Measurements from ENCODE around the gene PON2. TPM values are rescaled to one million over a fixed set of nuclear protein-coding genes. Genes with fewer than 3 reads are reported as not detected.

PON2 gene
- total and polyA plus RNA-seq, 2 of the 13 experiments (the other 11 are each of a cell fraction or from before 2014, with no cell fraction given): 202 to 217 TPM

- TF ChIP-seq ZSCAN29 (CRISPR knock-in tag; conservative IDR thresholded peaks at IDR 0.05): no peak
- TF ChIP-seq CSRNP1 (CRISPR knock-in tag; IDR thresholded peaks at IDR 0.05): no peak
- TF ChIP-seq ARNT2 (CRISPR knock-in tag; IDR thresholded peaks at IDR 0.05; ENCODE audit: low read depth): no peak
- no peak for TF ChIP-seq TFDP2 (CRISPR knock-in tag; IDR thresholded peaks at IDR 0.05)
- no peak for TF ChIP-seq ZNF207 (IDR thresholded peaks at IDR 0.05; ENCODE audit: borderline replicate concordance)
- TF ChIP-seq PTBP1 (IDR thresholded peaks at IDR 0.05; ENCODE audit: low read depth, low read length, poor library complexity, severe bottlenecking): no peak
- no peak for TF ChIP-seq FOXP1 (IDR thresholded peaks at IDR 0.05)
- TF ChIP-seq FOXP1 (CRISPR knock-in tag; IDR thresholded peaks at IDR 0.05): peak; percentile 69
- TF ChIP-seq FOSL2 (CRISPR knock-in tag; IDR thresholded peaks at IDR 0.05): peak; percentile 84
- 0 out of 2 replicates have a peak, but pooled peaks have one; percentile 23 for TF ChIP-seq HOXA3 (CRISPR knock-in tag; IDR thresholded peaks at IDR 0.05)
- no peak for TF ChIP-seq ZNF10 (CRISPR knock-in tag; IDR thresholded peaks at IDR 0.05; ENCODE audit: borderline replicate concordance, low read depth)
- TF ChIP-seq ZNF382 (CRISPR knock-in tag; IDR thresholded peaks at IDR 0.05; ENCODE audit: borderline replicate concordance): no peak
- TF ChIP-seq TCF12 (IDR thresholded peaks at IDR 0.05): no peak
- TF ChIP-seq TCF12 (CRISPR knock-in tag; IDR thresholded peaks at IDR 0.05): no peak
- no peak for TF ChIP-seq ZNF350 (CRISPR knock-in tag; IDR thresholded peaks at IDR 0.05; ENCODE audit: borderline replicate concordance, low read depth)
- TF ChIP-seq JUND (CRISPR knock-in tag; IDR thresholded peaks at IDR 0.05): no peak
- TF ChIP-seq RARA (CRISPR knock-in tag; IDR thresholded peaks at IDR 0.05): peak; percentile 72
- 0 out of 4 replicates have a peak, but pooled peaks of 1 of the 2 experiments have one; percentile 16 for TF ChIP-seq ATF4 (CRISPR knock-in tag; IDR thresholded peaks at IDR 0.05)
- 0 out of 2 replicates have a peak, but pooled peaks have one; percentile 13 for TF ChIP-seq ZNF430 (CRISPR knock-in tag; IDR thresholded peaks at IDR 0.05)
- 0 out of 2 replicates have a peak, but pooled peaks have one; percentile 47 for TF ChIP-seq GZF1 (CRISPR knock-in tag; IDR thresholded peaks at IDR 0.05)
- TF ChIP-seq ZNF614 (CRISPR knock-in tag; IDR thresholded peaks at IDR 0.05; ENCODE audit: borderline replicate concordance): peak; percentile 47; the same call in 1 of the 2 replicates
- TF ChIP-seq CBX5 (CRISPR knock-in tag; IDR thresholded peaks at IDR 0.05; ENCODE audit: borderline replicate concordance): no peak
- no peak; the same call in 1 of the 2 replicates for TF ChIP-seq CREM (IDR thresholded peaks at IDR 0.05)
- TF ChIP-seq CREM (CRISPR knock-in tag; IDR thresholded peaks at IDR 0.05): no peak
- TF ChIP-seq ZBTB42 (CRISPR knock-in tag; IDR thresholded peaks at IDR 0.05): no peak
- TF ChIP-seq ZNF44 (CRISPR knock-in tag; IDR thresholded peaks at IDR 0.05): no peak
These were observed 6.4 kb upstream of the PON2 start (continued) for GRCh38 chr7:95441042-95441823.

All from HepG2 (cell line).